Panc1 (cell line): ENCODE measurements around the gene ANGPTL3.

Source experiments
- POLR2AphosphoS5 ChIP-seq: IDR thresholded peaks from 2 replicates; pipeline ENCODE4 v1.6.1; 2012; ENCODE audit warnings: mild to moderate bottlenecking, low read depth, low read length, moderate library complexity
- SIN3A ChIP-seq: IDR thresholded peaks from 2 replicates; pipeline ENCODE4 v1.6.1; 2012; ENCODE audit warnings: low read depth, mild to moderate bottlenecking, low read length, moderate library complexity, borderline replicate concordance; ENCODE audit not compliant: insufficient read depth
- TF ChIP-seq, protein P1 (sequence below): fragments of 450-650 bp; IDR thresholded peaks from 2 replicates; pipeline ENCODE4 v1.5.1; 2017; ENCODE audit warnings: mild to moderate bottlenecking
- TF ChIP-seq, protein P2 (sequence below), 2 experiments: IDR thresholded peaks; 2 replicates each; pipeline ENCODE4 v1.6.1; 2011 to 2012; ENCODE audit warnings: low read depth in 2 of 2, control low read depth in 1 of 2, low read length in 1 of 2, mild to moderate bottlenecking in 1 of 2, moderate library complexity in 1 of 2; ENCODE audit not compliant: insufficient read depth in 1 of 2

DNA sequence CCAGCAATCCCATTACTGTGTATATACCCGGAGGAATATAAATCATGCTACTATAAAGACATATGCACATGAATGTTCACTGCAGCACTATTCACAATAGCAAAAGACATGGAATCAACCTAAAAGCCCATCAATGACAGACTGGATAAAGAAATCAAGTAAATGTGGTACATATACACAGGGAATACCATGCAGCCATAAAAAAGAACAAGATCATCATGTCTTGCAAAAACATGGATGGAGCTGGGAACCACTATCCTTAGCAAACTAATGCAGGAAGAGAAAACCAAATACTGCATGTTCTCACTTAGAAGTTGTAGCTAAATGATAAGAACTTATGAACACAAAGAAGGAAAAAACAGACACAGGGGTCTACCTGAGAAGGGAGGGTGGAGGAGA lies 6.4 kb upstream of the ANGPTL3 start:
- TF ChIP-seq, protein P1, sequence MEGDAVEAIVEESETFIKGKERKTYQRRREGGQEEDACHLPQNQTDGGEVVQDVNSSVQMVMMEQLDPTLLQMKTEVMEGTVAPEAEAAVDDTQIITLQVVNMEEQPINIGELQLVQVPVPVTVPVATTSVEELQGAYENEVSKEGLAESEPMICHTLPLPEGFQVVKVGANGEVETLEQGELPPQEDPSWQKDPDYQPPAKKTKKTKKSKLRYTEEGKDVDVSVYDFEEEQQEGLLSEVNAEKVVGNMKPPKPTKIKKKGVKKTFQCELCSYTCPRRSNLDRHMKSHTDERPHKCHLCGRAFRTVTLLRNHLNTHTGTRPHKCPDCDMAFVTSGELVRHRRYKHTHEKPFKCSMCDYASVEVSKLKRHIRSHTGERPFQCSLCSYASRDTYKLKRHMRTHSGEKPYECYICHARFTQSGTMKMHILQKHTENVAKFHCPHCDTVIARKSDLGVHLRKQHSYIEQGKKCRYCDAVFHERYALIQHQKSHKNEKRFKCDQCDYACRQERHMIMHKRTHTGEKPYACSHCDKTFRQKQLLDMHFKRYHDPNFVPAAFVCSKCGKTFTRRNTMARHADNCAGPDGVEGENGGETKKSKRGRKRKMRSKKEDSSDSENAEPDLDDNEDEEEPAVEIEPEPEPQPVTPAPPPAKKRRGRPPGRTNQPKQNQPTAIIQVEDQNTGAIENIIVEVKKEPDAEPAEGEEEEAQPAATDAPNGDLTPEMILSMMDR, result no peak
- TF ChIP-seq, protein P2, sequence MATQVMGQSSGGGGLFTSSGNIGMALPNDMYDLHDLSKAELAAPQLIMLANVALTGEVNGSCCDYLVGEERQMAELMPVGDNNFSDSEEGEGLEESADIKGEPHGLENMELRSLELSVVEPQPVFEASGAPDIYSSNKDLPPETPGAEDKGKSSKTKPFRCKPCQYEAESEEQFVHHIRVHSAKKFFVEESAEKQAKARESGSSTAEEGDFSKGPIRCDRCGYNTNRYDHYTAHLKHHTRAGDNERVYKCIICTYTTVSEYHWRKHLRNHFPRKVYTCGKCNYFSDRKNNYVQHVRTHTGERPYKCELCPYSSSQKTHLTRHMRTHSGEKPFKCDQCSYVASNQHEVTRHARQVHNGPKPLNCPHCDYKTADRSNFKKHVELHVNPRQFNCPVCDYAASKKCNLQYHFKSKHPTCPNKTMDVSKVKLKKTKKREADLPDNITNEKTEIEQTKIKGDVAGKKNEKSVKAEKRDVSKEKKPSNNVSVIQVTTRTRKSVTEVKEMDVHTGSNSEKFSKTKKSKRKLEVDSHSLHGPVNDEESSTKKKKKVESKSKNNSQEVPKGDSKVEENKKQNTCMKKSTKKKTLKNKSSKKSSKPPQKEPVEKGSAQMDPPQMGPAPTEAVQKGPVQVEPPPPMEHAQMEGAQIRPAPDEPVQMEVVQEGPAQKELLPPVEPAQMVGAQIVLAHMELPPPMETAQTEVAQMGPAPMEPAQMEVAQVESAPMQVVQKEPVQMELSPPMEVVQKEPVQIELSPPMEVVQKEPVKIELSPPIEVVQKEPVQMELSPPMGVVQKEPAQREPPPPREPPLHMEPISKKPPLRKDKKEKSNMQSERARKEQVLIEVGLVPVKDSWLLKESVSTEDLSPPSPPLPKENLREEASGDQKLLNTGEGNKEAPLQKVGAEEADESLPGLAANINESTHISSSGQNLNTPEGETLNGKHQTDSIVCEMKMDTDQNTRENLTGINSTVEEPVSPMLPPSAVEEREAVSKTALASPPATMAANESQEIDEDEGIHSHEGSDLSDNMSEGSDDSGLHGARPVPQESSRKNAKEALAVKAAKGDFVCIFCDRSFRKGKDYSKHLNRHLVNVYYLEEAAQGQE (IDR thresholded peaks at IDR 0.05; ENCODE audit: insufficient read depth in 1 of 2, low read depth in 2 of 2, low read length in 1 of 2), result no peak
- TF ChIP-seq SIN3A (no peak), POLR2AphosphoS5 (no peak)
